H1 (cell line): ENCODE results near the gene CEBPE. TPM values are rescaled to one million over a fixed set of nuclear protein-coding genes. Genes with fewer than 3 reads are reported as not detected.

Source experiments
- KDM4A ChIP-seq: IDR thresholded peaks from one replicate; pipeline ENCODE4 v1.7.1; 2012; ENCODE audit warnings: low read depth, mild to moderate bottlenecking, moderate library complexity, low read length, inconsistent platforms; ENCODE audit not compliant: severe bottlenecking
- POU5F1 ChIP-seq: IDR thresholded peaks from 2 replicates; pipeline ENCODE4 v1.6.1; 2011; ENCODE audit warnings: low read depth, mild to moderate bottlenecking, low read length, moderate library complexity
- TEAD4 ChIP-seq: IDR thresholded peaks from 2 replicates; pipeline ENCODE4 v1.6.1; 2012; ENCODE audit warnings: low read depth, low read length, inconsistent platforms, mixed read lengths
- polyA plus RNA-seq, 7 experiments: library from polyadenylated mRNA; depleted of rRNA in 3 of 7; stranded (reverse) in 5 of 7; unstranded in 2 of 7; fragments of >200 nt in 5 of 7; fragments of 200-250 nt in 2 of 7; gene quantifications; 1 replicate in 5 of 7; 2 replicates in 1 of 7; 4 replicates in 1 of 7; pipeline versions ENCODE4 v1.2.1 to v1.2.3, GENCODE V29; 2011 to 2013; ENCODE audit warnings: missing spikeins in 2 of 7, mixed read lengths in 2 of 7
- total RNA-seq: library from RNA; stranded (reverse); fragmentation: NEBNext Ultra II Directional; extraction: Animal tissue kit (Norgen Biotek cat#: 25700); gene quantifications from 2 replicates; pipeline ENCODE4 v1.2.1, GENCODE V29; 2021
- TF ChIP-seq, protein P1 (sequence below): IDR thresholded peaks from 2 replicates; pipeline ENCODE4 v1.6.1; 2012; ENCODE audit warnings: low read length, inconsistent platforms

Gene CEBPE
- total and polyA plus RNA-seq, 2 of the 8 experiments (the other 6 are each of a cell fraction or from before 2014, with no cell fraction given), result 0.05 TPM; not detected in 1

DNA sequence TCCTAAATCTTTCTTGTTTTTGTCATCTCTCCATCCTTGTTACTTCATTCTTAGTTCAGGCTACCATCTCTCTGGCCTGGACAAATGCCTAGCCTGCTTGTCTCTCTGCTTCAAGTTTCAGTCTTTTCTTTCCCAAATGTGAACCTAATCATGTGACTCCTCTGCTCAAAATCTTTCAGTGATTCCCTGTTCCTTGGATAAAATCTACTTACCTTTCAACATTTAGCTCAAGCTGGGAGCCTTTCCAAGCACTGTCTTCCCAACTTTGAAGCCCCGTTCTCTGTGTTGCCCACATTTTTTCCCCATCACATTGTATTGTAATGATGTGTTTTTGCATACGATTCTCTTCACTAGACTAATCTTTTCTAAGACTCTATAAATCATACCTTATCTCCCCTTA lies 39.7 kb upstream of the CEBPE start (continued):
- no peak for TF ChIP-seq POU5F1
- no peak for TF ChIP-seq TEAD4
- TF ChIP-seq, protein P1, sequence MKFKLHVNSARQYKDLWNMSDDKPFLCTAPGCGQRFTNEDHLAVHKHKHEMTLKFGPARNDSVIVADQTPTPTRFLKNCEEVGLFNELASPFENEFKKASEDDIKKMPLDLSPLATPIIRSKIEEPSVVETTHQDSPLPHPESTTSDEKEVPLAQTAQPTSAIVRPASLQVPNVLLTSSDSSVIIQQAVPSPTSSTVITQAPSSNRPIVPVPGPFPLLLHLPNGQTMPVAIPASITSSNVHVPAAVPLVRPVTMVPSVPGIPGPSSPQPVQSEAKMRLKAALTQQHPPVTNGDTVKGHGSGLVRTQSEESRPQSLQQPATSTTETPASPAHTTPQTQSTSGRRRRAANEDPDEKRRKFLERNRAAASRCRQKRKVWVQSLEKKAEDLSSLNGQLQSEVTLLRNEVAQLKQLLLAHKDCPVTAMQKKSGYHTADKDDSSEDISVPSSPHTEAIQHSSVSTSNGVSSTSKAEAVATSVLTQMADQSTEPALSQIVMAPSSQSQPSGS, result no peak
- no peak for TF ChIP-seq KDM4A
